Keratinocyte (primary cell): ENCODE measurements around the gene PPM1H. TPM values are rescaled to one million over a fixed set of nuclear protein-coding genes. Genes with fewer than 3 reads are reported as not detected.

ENCODE experiments used
- DNase-seq: peaks from one replicate; pipeline ENCODE4 v3.0.0-alpha.2; 2011; ENCODE audit warnings: low read depth, missing footprints, low spot score
- FAIRE-seq: peaks from 2 replicates; lab custom pipeline; 2011; peaks lifted over from hg19 to GRCh38; lab: Jason Lieb, UNC
- H2AFZ ChIP-seq: 2 replicates; pipeline ENCODE4 v1.6.0; 2012; ENCODE audit warnings: low read length, control low read depth, inconsistent platforms; ENCODE audit not compliant: control insufficient read depth
- H3K27ac ChIP-seq: 2 replicates; pipeline ENCODE4 v1.5.1; 2011; ENCODE audit warnings: low read length; ENCODE audit not compliant: control insufficient read depth, insufficient read depth
- H3K27me3 ChIP-seq: 3 replicates; pipeline ENCODE4 v1.6.0; 2011; ENCODE audit warnings: low read length; ENCODE audit not compliant: control insufficient read depth, insufficient read depth; ENCODE audit errors: extremely low read depth
- H3K36me3 ChIP-seq, 2 experiments: 2 replicates in 1 of 2; 3 replicates in 1 of 2; pipeline ENCODE4 v1.5.1; 2011; ENCODE audit warnings: low read length in 2 of 2, mild to moderate bottlenecking in 1 of 2; ENCODE audit not compliant: control insufficient read depth in 2 of 2, insufficient read depth in 2 of 2; ENCODE audit errors: extremely low read depth in 1 of 2
- H3K4me1 ChIP-seq: 3 replicates; pipeline ENCODE4 v1.5.1; 2011; ENCODE audit warnings: low read length; ENCODE audit not compliant: control insufficient read depth, insufficient read depth; ENCODE audit errors: extremely low read depth
- H3K4me2 ChIP-seq: 3 replicates; pipeline ENCODE4 v1.6.0; 2011; ENCODE audit warnings: low read depth, low read length; ENCODE audit not compliant: control insufficient read depth, insufficient read depth; ENCODE audit errors: extremely low read depth
- H3K4me3 ChIP-seq, 3 experiments: fragments of 200-600 bp in 1 of 3; sonication (generic) in 1 of 3; 2 replicates in 2 of 3; 3 replicates in 1 of 3; pipeline ENCODE4 v1.5.1; 2011 to 2016; ENCODE audit warnings: low read length in 3 of 3, mild to moderate bottlenecking in 3 of 3, control low read depth in 2 of 3, inconsistent platforms in 1 of 3, low read depth in 1 of 3, mixed read lengths in 1 of 3, mixed run types in 1 of 3, moderate library complexity in 1 of 3; ENCODE audit not compliant: control insufficient read depth in 2 of 3, insufficient read depth in 2 of 3; ENCODE audit errors: extremely low read depth in 1 of 3
- H3K79me2 ChIP-seq: 2 replicates; pipeline ENCODE4 v1.6.0; 2012; ENCODE audit warnings: low read length; ENCODE audit not compliant: control insufficient read depth, insufficient read depth
- H3K9ac ChIP-seq: 3 replicates; pipeline ENCODE4 v1.6.0; 2011; ENCODE audit warnings: low read length; ENCODE audit not compliant: control insufficient read depth, insufficient read depth; ENCODE audit errors: extremely low read depth
- H3K9me1 ChIP-seq: 3 replicates; pipeline ENCODE4 v1.6.0; 2011; ENCODE audit warnings: low read length; ENCODE audit not compliant: control insufficient read depth, insufficient read depth; ENCODE audit errors: extremely low read depth
- H3K9me3 ChIP-seq: 2 replicates; pipeline ENCODE4 v1.5.1; 2012; ENCODE audit warnings: low read depth, low read length; ENCODE audit not compliant: control insufficient read depth
- H4K20me1 ChIP-seq: 3 replicates; pipeline ENCODE4 v1.6.0; 2011; ENCODE audit warnings: low read length; ENCODE audit not compliant: control insufficient read depth, insufficient read depth; ENCODE audit errors: extremely low read depth
- CTCF ChIP-seq, 3 experiments: IDR thresholded peaks in 1 of 3; conservative IDR thresholded peaks in 1 of 3; optimal IDR thresholded peaks in 1 of 3; 2 replicates in 2 of 3; 3 replicates in 1 of 3; pipeline versions ENCODE3 to v1.5.1; 2011; ENCODE audit warnings: low read length in 3 of 3, mild to moderate bottlenecking in 3 of 3, moderate library complexity in 2 of 3, control low read depth in 1 of 3, inconsistent platforms in 1 of 3; ENCODE audit not compliant: insufficient read depth in 2 of 3; ENCODE audit errors: extremely low read depth in 1 of 3
- EZH2 ChIP-seq: IDR thresholded peaks from one replicate; pipeline ENCODE4 v1.6.1; 2012; ENCODE audit warnings: inconsistent platforms, mild to moderate bottlenecking, low read length, moderate library complexity
- dilution Hi-C: fragments of 300-500 bp; cut with MboI; formaldehyde crosslinking; loops from one replicate; pipeline ENCODE4 v1.7.0; 2020; ENCODE audit warnings: low sequenced_read_pairs; ENCODE audit not compliant: extremely low pct_ligation_motif_present
- polyA plus RNA-seq, 5 experiments: library from polyadenylated mRNA; depleted of rRNA in 3 of 5; stranded (reverse) in 3 of 5; stranded (forward) in 1 of 5; unstranded in 1 of 5; fragments of >200 nt; gene quantifications; 1 replicate in 1 of 5; 2 replicates in 3 of 5; 3 replicates in 1 of 5; pipeline versions ENCODE4 v1.2.1 to v1.2.3, GENCODE V29; 2011 to 2012; ENCODE audit warnings: missing spikeins in 2 of 5, low read depth in 1 of 5, low replicate concordance in 1 of 5

Gene PPM1H
- polyA plus RNA-seq, 1 donor (not counting 4 experiments of a cell fraction or from before 2014, with no cell fraction given) = 0.09 TPM

- no peaks in the 10 kb centered on the region for H4K20me1 ChIP-seq
Measured at GRCh38 chr12:62700091-62700880, 234.7 kb downstream of the PPM1H start.

GRCh38 chr12:62698701-62699101 is 236.2 kb downstream of the PPM1H start:
- Histone ChIP-seq H3K4me2 (no peak overlapping the region), H3K27me3 (no peaks in the 10 kb centered on the region), H4K20me1 (no peaks in the 10 kb centered on the region), H3K4me1 (peaks cover 24% of the 10 kb centered on the region), H3K79me2 (no peaks in the 10 kb centered on the region), H3K4me3 (no peak overlapping the region), H3K9me1 (no peaks in the 10 kb centered on the region), H3K27ac (no peak overlapping the region), H3K9ac (no peak overlapping the region), H3K36me3 (no peaks in the 10 kb centered on the region), H3K9me3 (no peaks in the 10 kb centered on the region), H2AFZ (peak overlapping the region; percentile 18)
- FAIRE-seq = no peak
- TF ChIP-seq CTCF (optimal IDR thresholded peaks at IDR 0.05 in 1 of 3, IDR thresholded peaks at IDR 0.05 in 1 of 3, conservative IDR thresholded peaks at IDR 0.05 in 1 of 3; ENCODE audit: extremely low read depth in 1 of 3, insufficient read depth in 2 of 3, low read length in 3 of 3) = no peak
- no peak for TF ChIP-seq EZH2
- dilution Hi-C loops = no loop called here
- no peak for DNase-seq

More at GRCh38 chr12:62700091-62700880, 234.7 kb downstream of the PPM1H start:
- Histone ChIP-seq H3K9ac (no peak overlapping the region), H3K79me2 (no peaks in the 10 kb centered on the region), H2AFZ (no peak overlapping the region), H3K27ac (no peak overlapping the region), H3K9me3 (no peaks in the 10 kb centered on the region), H3K36me3 (no peaks in the 10 kb centered on the region), H3K9me1 (no peaks in the 10 kb centered on the region), H3K4me2 (no peak overlapping the region), H3K4me3 (no peak overlapping the region), H3K4me1 (peaks cover 37% of the 10 kb centered on the region), H3K27me3 (no peaks in the 10 kb centered on the region)
- no peak for DNase-seq
- no peak for FAIRE-seq
- dilution Hi-C loops = no loop called here
- no peak for TF ChIP-seq EZH2
- TF ChIP-seq CTCF (optimal IDR thresholded peaks at IDR 0.05 in 1 of 3, IDR thresholded peaks at IDR 0.05 in 1 of 3, conservative IDR thresholded peaks at IDR 0.05 in 1 of 3; ENCODE audit: extremely low read depth in 1 of 3, insufficient read depth in 2 of 3, low read length in 3 of 3) = no peak
